PC-3 (cell line): Measurements from ENCODE around the gene EMC9. TPM values are rescaled to one million over a fixed set of nuclear protein-coding genes. Genes with fewer than 3 reads are reported as not detected.

ENCODE experiments used
- ATAC-seq: fragments of 200-7000 bp; cut with Tn5 transposase; 2 replicates; pipeline ENCODE4 v1.9.1; 2020; ENCODE audit warnings: mild to moderate bottlenecking, moderate library complexity
- BruUV-seq: library from RNA; stranded (reverse); fragments of 400-500 nt; replicated peaks from 2 replicates; lab custom pipeline; 2021; lab: Mats Ljungman, UMichigan
- CTCF ChIA-PET: fragments of 300-600 bp; sonication (Branson Sonifier 250); formaldehyde crosslinking; loops from one replicate; lab custom pipeline; 2022; ENCODE audit warnings: antibody characterized with exemption; lab: Charles Lee
- POLR2A ChIA-PET: fragments of 300-600 bp; sonication (Branson Sonifier 250); formaldehyde crosslinking; loops from one replicate; lab custom pipeline; 2022; ENCODE audit warnings: antibody characterized with exemption; ENCODE audit not compliant: unreplicated experiment; lab: Charles Lee
- DNase-seq: peaks from one replicate; pipeline ENCODE4 v3.0.0-alpha.2; 2015
- H2AFZ ChIP-seq: fragments of 300-600 bp; sonication (generic); 2 replicates; pipeline ENCODE4 v1.6.0; 2016; ENCODE audit warnings: antibody characterized with exemption, low read length
- H3F3A ChIP-seq: fragments of 300-600 bp; sonication (generic); one replicate; pipeline ENCODE4 v1.6.0; 2017; ENCODE audit warnings: antibody characterized with exemption, low read length, control low read depth, mild to moderate bottlenecking; ENCODE audit not compliant: unreplicated experiment
- H3K27ac ChIP-seq: fragments of 300-600 bp; sonication (generic); 2 replicates; pipeline ENCODE4 v1.5.1; 2016; ENCODE audit warnings: mild to moderate bottlenecking, low read length
- H3K27me3 ChIP-seq: fragments of 300-600 bp; sonication (generic); 2 replicates; pipeline ENCODE4 v1.6.1; 2016; ENCODE audit warnings: low read length, mixed read lengths
- H3K36me3 ChIP-seq: fragments of 300-600 bp; sonication (generic); 2 replicates; pipeline ENCODE4 v1.6.1; 2016; ENCODE audit warnings: low read depth, mixed run types, low read length, mixed read lengths
- H3K4me1 ChIP-seq: fragments of 300-600 bp; sonication (generic); 2 replicates; pipeline ENCODE4 v1.5.1; 2016; ENCODE audit warnings: low read length; ENCODE audit not compliant: insufficient read depth
- H3K4me2 ChIP-seq: fragments of 300-600 bp; sonication (generic); 2 replicates; pipeline ENCODE4 v1.6.0; 2016; ENCODE audit warnings: low read length
- H3K4me3 ChIP-seq: fragments of 300-600 bp; sonication (generic); 2 replicates; pipeline ENCODE4 v1.5.1; 2016; ENCODE audit warnings: mild to moderate bottlenecking, low read length, mixed read lengths
- H3K79me2 ChIP-seq: fragments of 300-600 bp; sonication (generic); 2 replicates; pipeline ENCODE4 v1.6.1; 2017; ENCODE audit warnings: low read length, mixed read lengths
- H3K9ac ChIP-seq: fragments of 300-600 bp; sonication (generic); 2 replicates; pipeline ENCODE4 v1.6.0; 2016; ENCODE audit warnings: mild to moderate bottlenecking, low read length
- H3K9me2 ChIP-seq: fragments of 300-600 bp; sonication (generic); replicated peaks from 2 replicates; pipeline ENCODE4 v1.6.1; 2016; ENCODE audit warnings: mixed run types, low read length, mixed read lengths
- H3K9me3 ChIP-seq: fragments of 300-600 bp; sonication (generic); 2 replicates; pipeline ENCODE4 v1.6.1; 2016; ENCODE audit warnings: low read length, mixed read lengths
- H4K20me1 ChIP-seq: fragments of 300-600 bp; sonication (generic); 2 replicates; pipeline ENCODE4 v1.6.1; 2016; ENCODE audit warnings: low read length, mixed read lengths
- EZH2 ChIP-seq: fragments of 300-600 bp; sonication (generic); IDR thresholded peaks from one replicate; pipeline ENCODE4 v1.6.1; 2017; ENCODE audit warnings: antibody characterized with exemption, mild to moderate bottlenecking, low read length; ENCODE audit not compliant: unreplicated experiment
- EZH2phosphoT487 ChIP-seq: fragments of 300-600 bp; sonication (generic); IDR thresholded peaks from 2 replicates; pipeline ENCODE4 v1.6.1; 2018; ENCODE audit warnings: mild to moderate bottlenecking, antibody characterized with exemption, low read length, borderline replicate concordance
- intact Hi-C: fragments of 100-400 bp; cut with micrococcal nuclease; formaldehyde crosslinking; loops from 2 replicates; pipeline ENCODE4 v1.9.0; 2023
- total RNA-seq: library from RNA; depleted of rRNA; stranded (reverse); fragments of >200 nt; gene quantifications from 2 replicates; pipeline ENCODE4 v1.2.3, GENCODE V29; 2014
- TF ChIP-seq, protein P1 (sequence below): fragments of 300-600 bp; sonication (generic); conservative IDR thresholded peaks from 2 replicates; pipeline ENCODE4 v1.5.1; 2017; ENCODE audit warnings: antibody characterized with exemption, low read depth, mild to moderate bottlenecking, low read length

Gene EMC9
- total RNA-seq, 1 experiment from 2014 or later, result 30.1 TPM

- H4K20me1 ChIP-seq, result no peaks in the 10 kb centered on the region
- peaks cover under 1% of the 10 kb centered on the region for H3K4me1 ChIP-seq
- no peak overlapping the region for H3K4me3 ChIP-seq
- CTCF ChIA-PET, result no interaction called here
- no peak for DNase-seq
- POLR2A ChIA-PET, result no interaction called here
- no peak for ATAC-seq
- no peaks in the 10 kb centered on the region for H3F3A ChIP-seq
- no peaks in the 10 kb centered on the region for H3K27me3 ChIP-seq
- TF ChIP-seq EZH2, result no peak
- no peaks in the 10 kb centered on the region for H3K9me2 ChIP-seq
- intact Hi-C loops, result no loop called here
- H3K4me2 ChIP-seq, result no peak overlapping the region
- peaks cover 12% of the 10 kb centered on the region for H3K79me2 ChIP-seq
- peaks cover 43% of the 10 kb centered on the region; the same call in 1 of the 2 replicates for H3K36me3 ChIP-seq
- BruUV-seq, result no TSS peak
- H3K9me3 ChIP-seq, result no peaks in the 10 kb centered on the region
- no peak overlapping the region for H2AFZ ChIP-seq
- no peak overlapping the region for H3K9ac ChIP-seq
- no peak overlapping the region for H3K27ac ChIP-seq
Observed at GRCh38 chr14:24182110-24182882, 40.9 kb upstream of the EMC9 start.

GRCh38 chr14:24181371-24182077 lies 40.1 kb upstream of the EMC9 start:
- POLR2A ChIA-PET, result no interaction called here
- ATAC-seq, result no peak
- peaks cover 37% of the 10 kb centered on the region; the same call in 1 of the 2 replicates for H3K36me3 ChIP-seq

DNA sequence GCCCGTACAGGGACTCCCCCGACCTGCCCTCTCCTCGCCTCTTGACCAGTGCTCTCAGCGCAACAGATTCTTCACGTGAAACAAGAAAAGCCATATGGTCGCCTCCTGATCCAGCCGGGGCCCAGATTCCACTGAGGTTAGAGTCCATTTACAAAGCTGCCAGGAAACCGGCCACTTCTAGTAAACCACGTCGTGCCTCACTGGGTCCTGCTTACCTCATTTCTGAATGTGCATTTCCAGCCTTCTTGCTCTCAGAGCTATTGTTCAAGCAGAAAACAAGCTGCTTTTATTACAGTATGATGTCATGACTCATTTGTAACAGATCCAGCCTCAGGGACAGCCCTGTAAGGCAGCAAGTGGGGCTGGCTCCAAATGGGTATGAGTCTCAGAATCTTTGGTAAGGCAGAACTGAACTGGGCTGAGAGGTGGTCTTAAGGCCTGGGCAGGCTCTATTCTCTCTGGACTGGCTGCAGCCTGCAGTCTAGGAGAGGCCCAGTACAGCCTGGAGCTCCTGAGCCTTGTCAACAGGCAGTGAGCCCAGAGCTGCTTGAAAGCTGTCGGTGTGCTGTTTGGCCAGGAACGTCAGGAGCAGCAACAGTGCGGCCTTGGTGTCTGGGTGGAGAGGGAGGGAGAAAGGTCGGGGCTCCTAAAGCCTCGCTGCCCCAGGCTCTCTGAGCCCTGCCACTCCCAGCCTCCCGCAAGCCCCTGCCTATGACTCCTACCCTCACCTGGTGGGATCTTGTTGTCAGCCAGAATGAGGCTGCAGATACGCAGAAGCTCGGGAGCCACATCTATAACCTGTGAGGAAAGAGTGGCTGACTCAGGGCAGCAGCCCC lies 38.8 kb upstream of the EMC9 start:
- ATAC-seq, result peak; percentile 69
- no peak overlapping the region for H3K4me2 ChIP-seq
- ChIA-PET POLR2A (no interaction called here), CTCF (no interaction called here)
- no peaks in the 10 kb centered on the region for H3K9me3 ChIP-seq
- no peaks in the 10 kb centered on the region for H3K79me2 ChIP-seq
- TF ChIP-seq EZH2, result no peak
- TF ChIP-seq, protein P1, sequence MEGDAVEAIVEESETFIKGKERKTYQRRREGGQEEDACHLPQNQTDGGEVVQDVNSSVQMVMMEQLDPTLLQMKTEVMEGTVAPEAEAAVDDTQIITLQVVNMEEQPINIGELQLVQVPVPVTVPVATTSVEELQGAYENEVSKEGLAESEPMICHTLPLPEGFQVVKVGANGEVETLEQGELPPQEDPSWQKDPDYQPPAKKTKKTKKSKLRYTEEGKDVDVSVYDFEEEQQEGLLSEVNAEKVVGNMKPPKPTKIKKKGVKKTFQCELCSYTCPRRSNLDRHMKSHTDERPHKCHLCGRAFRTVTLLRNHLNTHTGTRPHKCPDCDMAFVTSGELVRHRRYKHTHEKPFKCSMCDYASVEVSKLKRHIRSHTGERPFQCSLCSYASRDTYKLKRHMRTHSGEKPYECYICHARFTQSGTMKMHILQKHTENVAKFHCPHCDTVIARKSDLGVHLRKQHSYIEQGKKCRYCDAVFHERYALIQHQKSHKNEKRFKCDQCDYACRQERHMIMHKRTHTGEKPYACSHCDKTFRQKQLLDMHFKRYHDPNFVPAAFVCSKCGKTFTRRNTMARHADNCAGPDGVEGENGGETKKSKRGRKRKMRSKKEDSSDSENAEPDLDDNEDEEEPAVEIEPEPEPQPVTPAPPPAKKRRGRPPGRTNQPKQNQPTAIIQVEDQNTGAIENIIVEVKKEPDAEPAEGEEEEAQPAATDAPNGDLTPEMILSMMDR, result no peak
- H2AFZ ChIP-seq, result no peak overlapping the region
- intact Hi-C loops, result no loop called here
- H3K4me3 ChIP-seq, result no peak overlapping the region
- H4K20me1 ChIP-seq, result no peaks in the 10 kb centered on the region
- no peak overlapping the region for H3K27ac ChIP-seq
- H3K36me3 ChIP-seq, result peaks cover 27% of the 10 kb centered on the region; the same call in 1 of the 2 replicates
- BruUV-seq, result no TSS peak
- H3K27me3 ChIP-seq, result no peaks in the 10 kb centered on the region
- H3K4me1 ChIP-seq, result no peaks in the 10 kb centered on the region
- no peaks in the 10 kb centered on the region for H3F3A ChIP-seq
- H3K9ac ChIP-seq, result no peak overlapping the region
- no peaks in the 10 kb centered on the region for H3K9me2 ChIP-seq
- peak; percentile 43 for DNase-seq

More at GRCh38 chr14:24181371-24182077, 40.1 kb upstream of the EMC9 start:
- Histone ChIP-seq H3K9me2 (no peaks in the 10 kb centered on the region), H4K20me1 (no peaks in the 10 kb centered on the region), H3K27me3 (no peaks in the 10 kb centered on the region), H3K27ac (no peak overlapping the region), H2AFZ (no peak overlapping the region), H3K4me3 (no peak overlapping the region), H3K79me2 (peaks cover 4% of the 10 kb centered on the region), H3K4me2 (no peak overlapping the region), H3K4me1 (no peaks in the 10 kb centered on the region), H3K9ac (no peak overlapping the region), H3F3A (no peaks in the 10 kb centered on the region), H3K9me3 (no peaks in the 10 kb centered on the region)
- DNase-seq, result no peak
- intact Hi-C loops, result no loop called here
- TF ChIP-seq, protein P1, result no peak
- no peak for TF ChIP-seq EZH2
- TF ChIP-seq EZH2phosphoT487, result no peak
- CTCF ChIA-PET, result no interaction called here
- no TSS peak for BruUV-seq
